GM18505 (cell line): ENCODE results near the gene DLX3.

Source experiments
- ATAC-seq: cut with Tn5 transposase; IDR thresholded peaks from one replicate; pipeline ENCODE4 v1.9.1; 2021; ENCODE audit not compliant: unreplicated experiment
- POLR2A ChIP-seq: IDR thresholded peaks from 4 replicates; pipeline ENCODE4 v1.6.1; 2011; ENCODE audit warnings: borderline replicate concordance; ENCODE audit not compliant: insufficient read depth, insufficient read length; ENCODE audit errors: extremely low read depth

DLX3 gene

GRCh38 chr17:49957350-49957749 lies 37.7 kb downstream of the DLX3 start:
- no peak for ATAC-seq
- TF ChIP-seq POLR2A, result no peak

- no peak for TF ChIP-seq POLR2A
- ATAC-seq, result no peak
These were observed 38.2 kb downstream of the DLX3 start for GRCh38 chr17:49956780-49957179.

- TF ChIP-seq POLR2A, result no peak
- ATAC-seq, result no peak
These were observed 39.9 kb downstream of the DLX3 start for GRCh38 chr17:49955157-49955556.

- no peak for TF ChIP-seq POLR2A
- ATAC-seq, result no peak
These were observed 42.0 kb downstream of the DLX3 start for GRCh38 chr17:49952912-49953497.

GRCh38 chr17:49952209-49952911 lies 42.7 kb downstream of the DLX3 start:
- no peak for TF ChIP-seq POLR2A
- ATAC-seq, result no peak

- ATAC-seq, result no peak
- TF ChIP-seq POLR2A, result no peak
These were observed 43.5 kb downstream of the DLX3 start for GRCh38 chr17:49951362-49952082.

GRCh38 chr17:49949634-49950033 lies 45.4 kb downstream of the DLX3 start:
- ATAC-seq, result no peak

GRCh38 chr17:49946964-49947584 lies 48.0 kb downstream of the DLX3 start:
- no peak for TF ChIP-seq POLR2A
- ATAC-seq, result no peak

More at GRCh38 chr17:49949634-49950033, 45.4 kb downstream of the DLX3 start:
- TF ChIP-seq POLR2A, result no peak

- no peak for ATAC-seq
- no peak for TF ChIP-seq POLR2A
These were observed 48.8 kb downstream of the DLX3 start for GRCh38 chr17:49946208-49946607.

- TF ChIP-seq POLR2A, result no peak
- ATAC-seq, result no peak
These were observed 50.7 kb downstream of the DLX3 start for GRCh38 chr17:49944273-49944870.

GRCh38 chr17:49942947-49943346 lies 52.1 kb downstream of the DLX3 start:
- no peak for ATAC-seq
- no peak for TF ChIP-seq POLR2A

- no peak for TF ChIP-seq POLR2A
- ATAC-seq, result no peak
These were observed 53.6 kb downstream of the DLX3 start for GRCh38 chr17:49941427-49941826.
